Colonic mucosa (tissue), 4 donors: ENCODE measurements around the gene EVX2. TPM values are rescaled to one million over a fixed set of nuclear protein-coding genes. Genes with fewer than 3 reads are reported as not detected.

Experiments
- DNase-seq: peaks from one replicate; pipeline ENCODE4 v3.0.0-alpha.2; 2020
- H3K27ac ChIP-seq: fragments of 200-600 bp; one replicate; pipeline ENCODE4 v1.8.0; 2021
- H3K27me3 ChIP-seq: fragments of 200-600 bp; one replicate; pipeline ENCODE4 v1.8.0; 2021
- H3K36me3 ChIP-seq: fragments of 200-600 bp; one replicate; pipeline ENCODE4 v1.8.0; 2021
- H3K4me1 ChIP-seq: fragments of 200-600 bp; one replicate; pipeline ENCODE4 v1.8.0; 2021; ENCODE audit warnings: mild to moderate bottlenecking
- H3K4me3 ChIP-seq: fragments of 200-600 bp; one replicate; pipeline ENCODE4 v1.8.0; 2021
- H3K9ac ChIP-seq, 2 donors: one replicate each; pipeline ENCODE4 v1.7.0; 2013; ENCODE audit warnings: control low read depth in 2 of 2, low read depth in 2 of 2, low read length in 2 of 2
- H3K9me3 ChIP-seq: fragments of 200-600 bp; one replicate; pipeline ENCODE4 v1.8.0; 2021
- CTCF ChIP-seq: fragments of 200-600 bp; IDR thresholded peaks from one replicate; pipeline ENCODE4 v1.8.0; 2022; ENCODE audit warnings: antibody characterized with exemption, mild to moderate bottlenecking
- intact Hi-C: fragments of 100-400 bp; cut with DNase I; formaldehyde crosslinking; loops from one replicate; pipeline ENCODE4 v1.14.1; 2022
- total RNA-seq, 2 donors: library from RNA; stranded (reverse); fragmentation: NEBNext Ultra II Directional in 1 of 2; extraction: Animal tissue kit (Norgen Biotek cat#: 25700) in 1 of 2; gene quantifications; one replicate each; pipeline ENCODE4 v1.2.1, GENCODE V29; 2021
- donor health status: healthy.
- donor health status: DM: no; HTN: no; CAD: no.
- donor health status: DM: no; HTN: no; CAD: no.

EVX2 gene
- total RNA-seq, 2 donors from 2014 or later, result not detected

- H3K4me3 ChIP-seq, result peak overlapping the region; percentile 26
- intact Hi-C loops, result no loop called here
Observed at GRCh38 chr2:176104316-176105077, 20.7 kb upstream of the EVX2 start.

GRCh38 chr2:176103742-176104315, 20.1 kb upstream of the EVX2 start:
- TF ChIP-seq CTCF, result no peak
- intact Hi-C loops, result no loop called here
- Histone ChIP-seq H3K4me3 (peak overlapping the region; percentile 26), H3K36me3 (no peaks in the 10 kb centered on the region), H3K9me3 (no peaks in the 10 kb centered on the region), H3K27me3 (peaks cover 91% of the 10 kb centered on the region), H3K9ac (no peak overlapping the region), H3K4me1 (peaks cover 3% of the 10 kb centered on the region), H3K27ac (peak overlapping the region; percentile 63)
- no peak for DNase-seq

More at GRCh38 chr2:176104316-176105077, 20.7 kb upstream of the EVX2 start:
- peak overlapping the region; percentile 63 for H3K27ac ChIP-seq
- no peak for DNase-seq
- H3K36me3 ChIP-seq, result no peaks in the 10 kb centered on the region
- no peaks in the 10 kb centered on the region for H3K9me3 ChIP-seq
- no peak for TF ChIP-seq CTCF
- peak overlapping the region; percentile 55 to 79 for H3K9ac ChIP-seq
- H3K4me1 ChIP-seq, result peaks cover 3% of the 10 kb centered on the region
- peaks cover 91% of the 10 kb centered on the region for H3K27me3 ChIP-seq

- no peaks in the 10 kb centered on the region for H3K36me3 ChIP-seq
- TF ChIP-seq CTCF, result no peak
- H3K4me1 ChIP-seq, result peaks cover 3% of the 10 kb centered on the region
- no peak overlapping the region for H3K9ac ChIP-seq
- no peak for DNase-seq
- no peaks in the 10 kb centered on the region for H3K9me3 ChIP-seq
- peak overlapping the region; percentile 63 for H3K27ac ChIP-seq
- intact Hi-C loops, result no loop called here
- H3K4me3 ChIP-seq, result no peak overlapping the region
- peaks cover 91% of the 10 kb centered on the region for H3K27me3 ChIP-seq
Observed at GRCh38 chr2:176103194-176103593, 19.4 kb upstream of the EVX2 start.

- Histone ChIP-seq H3K9me3 (no peaks in the 10 kb centered on the region), H3K27ac (no peak overlapping the region), H3K9ac (no peak overlapping the region), H3K4me3 (no peak overlapping the region), H3K27me3 (peaks cover 93% of the 10 kb centered on the region), H3K36me3 (no peaks in the 10 kb centered on the region), H3K4me1 (peaks cover 3% of the 10 kb centered on the region)
- TF ChIP-seq CTCF, result no peak
- DNase-seq, result no peak
- intact Hi-C loops, result no loop called here
Observed at GRCh38 chr2:176102309-176102866, 18.6 kb upstream of the EVX2 start.

- Histone ChIP-seq H3K9me3 (no peaks in the 10 kb centered on the region), H3K4me3 (no peak overlapping the region), H3K27ac (no peak overlapping the region), H3K9ac (no peak overlapping the region), H3K27me3 (peaks cover 93% of the 10 kb centered on the region), H3K36me3 (no peaks in the 10 kb centered on the region), H3K4me1 (peaks cover 3% of the 10 kb centered on the region)
- DNase-seq, result no peak
- intact Hi-C loops, result no loop called here
- TF ChIP-seq CTCF, result no peak
Observed at GRCh38 chr2:176101842-176102241, 18.1 kb upstream of the EVX2 start.
